ENCODE measurements around the gene DAB1. TPM values are rescaled to one million over a fixed set of nuclear protein-coding genes. Genes with fewer than 3 reads are reported as not detected.

The DAB1 gene
- total and polyA plus RNA-seq, 7 donors: under 0.01 to 1.1 (median 0.75) TPM; not detected in 1

DNA sequence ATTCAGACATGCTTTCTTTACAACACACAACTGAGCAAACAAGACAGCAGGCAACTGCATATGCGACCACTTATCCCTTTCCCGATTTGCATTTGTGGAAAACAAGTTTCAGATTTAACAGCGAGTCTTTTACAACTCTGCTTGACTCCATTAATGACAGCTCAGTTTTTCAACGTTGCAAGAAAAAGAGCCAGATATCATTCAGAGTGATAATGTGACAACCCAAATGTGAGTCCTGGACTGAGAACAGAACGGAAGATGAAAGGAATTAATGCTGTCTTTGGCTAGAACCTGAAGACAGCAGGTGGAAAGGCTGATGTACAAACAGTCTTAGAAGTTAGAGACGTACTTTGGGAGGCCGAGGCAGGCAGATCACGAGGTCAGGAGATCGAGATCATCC, 375.0 kb downstream of the DAB1 start:
- intact Hi-C loops (cut with DNase I): no loop called here
- Histone ChIP-seq H3K36me3 (no peaks in the 10 kb centered on the region), H3K27ac (no peak overlapping the region), H3K27me3 (no peaks in the 10 kb centered on the region), H3K9me3 (no peaks in the 10 kb centered on the region), H3K4me3 (no peak overlapping the region), H3K4me1 (no peaks in the 10 kb centered on the region)
- WGBS, 2 donors: 69 to 77% methylated on average over 9 of the region's 9 CpGs
- TF ChIP-seq POLR2A (IDR thresholded peaks at IDR 0.05) (no peak), POLR2AphosphoS5 (IDR thresholded peaks at IDR 0.05) (no peak), EP300 (IDR thresholded peaks at IDR 0.05) (no peak)
- TF ChIP-seq, protein P1, sequence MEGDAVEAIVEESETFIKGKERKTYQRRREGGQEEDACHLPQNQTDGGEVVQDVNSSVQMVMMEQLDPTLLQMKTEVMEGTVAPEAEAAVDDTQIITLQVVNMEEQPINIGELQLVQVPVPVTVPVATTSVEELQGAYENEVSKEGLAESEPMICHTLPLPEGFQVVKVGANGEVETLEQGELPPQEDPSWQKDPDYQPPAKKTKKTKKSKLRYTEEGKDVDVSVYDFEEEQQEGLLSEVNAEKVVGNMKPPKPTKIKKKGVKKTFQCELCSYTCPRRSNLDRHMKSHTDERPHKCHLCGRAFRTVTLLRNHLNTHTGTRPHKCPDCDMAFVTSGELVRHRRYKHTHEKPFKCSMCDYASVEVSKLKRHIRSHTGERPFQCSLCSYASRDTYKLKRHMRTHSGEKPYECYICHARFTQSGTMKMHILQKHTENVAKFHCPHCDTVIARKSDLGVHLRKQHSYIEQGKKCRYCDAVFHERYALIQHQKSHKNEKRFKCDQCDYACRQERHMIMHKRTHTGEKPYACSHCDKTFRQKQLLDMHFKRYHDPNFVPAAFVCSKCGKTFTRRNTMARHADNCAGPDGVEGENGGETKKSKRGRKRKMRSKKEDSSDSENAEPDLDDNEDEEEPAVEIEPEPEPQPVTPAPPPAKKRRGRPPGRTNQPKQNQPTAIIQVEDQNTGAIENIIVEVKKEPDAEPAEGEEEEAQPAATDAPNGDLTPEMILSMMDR (IDR thresholded peaks at IDR 0.05): no peak
- DNase-seq: no peak

DNA sequence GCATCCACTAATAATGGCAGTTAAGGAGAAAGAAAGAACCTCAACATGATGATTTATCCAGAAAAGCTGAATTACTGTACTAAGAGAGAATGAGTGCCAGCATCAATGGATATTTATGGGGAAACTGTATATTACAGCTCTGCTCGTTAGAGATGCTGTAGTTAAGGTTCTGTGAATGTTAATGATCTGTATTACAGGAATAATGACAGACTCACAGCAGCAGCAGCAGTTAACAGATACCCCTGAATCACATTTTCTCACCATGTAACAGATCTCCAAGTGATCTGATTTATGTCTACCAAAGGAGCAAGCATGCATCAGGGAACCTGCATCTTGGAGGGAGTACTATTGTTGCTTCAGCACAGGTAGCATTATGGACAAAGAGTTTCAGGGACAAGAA, 377.4 kb downstream of the DAB1 start:
- no peaks in the 10 kb centered on the region for H3K27me3 ChIP-seq
- DNase-seq: no peak
- H3K9me3 ChIP-seq: no peaks in the 10 kb centered on the region
- intact Hi-C loops (cut with DNase I): no loop called here
- H3K27ac ChIP-seq: no peak overlapping the region
- TF ChIP-seq POLR2AphosphoS5 (IDR thresholded peaks at IDR 0.05): no peak
- no peak for TF ChIP-seq EP300 (IDR thresholded peaks at IDR 0.05)
- TF ChIP-seq POLR2A (IDR thresholded peaks at IDR 0.05): no peak
- TF ChIP-seq, protein P1 (IDR thresholded peaks at IDR 0.05): no peak
- H3K4me3 ChIP-seq: no peak overlapping the region
- H3K4me1 ChIP-seq: no peaks in the 10 kb centered on the region
- 29 to 51% methylated on average over 1 of the region's 1 CpG for WGBS, 2 donors
- no peaks in the 10 kb centered on the region for H3K36me3 ChIP-seq

DNA sequence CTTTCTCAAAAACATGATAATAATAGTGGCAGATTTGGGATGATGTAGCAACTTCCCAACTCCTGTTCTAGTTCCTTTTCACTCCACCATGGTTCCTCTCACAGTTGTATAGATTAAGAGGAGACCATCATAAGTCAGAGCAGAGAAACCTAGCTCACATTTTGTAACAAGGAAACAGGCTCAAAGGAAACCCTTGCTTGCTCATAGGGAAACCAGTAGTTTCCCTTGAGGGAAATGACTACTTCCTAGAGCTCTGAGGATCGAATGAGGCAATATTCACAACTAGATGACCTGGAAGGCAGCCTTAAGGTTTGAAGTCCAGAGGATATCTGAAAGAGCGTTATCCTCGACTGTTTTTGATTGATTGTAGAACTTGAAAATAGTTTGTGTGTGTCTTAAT, 382.0 kb downstream of the DAB1 start:
- H3K27me3 ChIP-seq: no peaks in the 10 kb centered on the region
- H3K36me3 ChIP-seq: no peaks in the 10 kb centered on the region
- DNase-seq: no peak
- WGBS, 2 donors: 64 to 67% methylated on average over 3 of the region's 3 CpGs
- H3K4me3 ChIP-seq: no peak overlapping the region
- no peaks in the 10 kb centered on the region for H3K9me3 ChIP-seq
- intact Hi-C loops (cut with DNase I): no loop called here
- H3K4me1 ChIP-seq: no peaks in the 10 kb centered on the region
- H3K27ac ChIP-seq: no peak overlapping the region
- TF ChIP-seq POLR2AphosphoS5 (IDR thresholded peaks at IDR 0.05): no peak
- TF ChIP-seq, protein P1 (IDR thresholded peaks at IDR 0.05): no peak
- no peak for TF ChIP-seq EP300 (IDR thresholded peaks at IDR 0.05)
- no peak for TF ChIP-seq POLR2A (IDR thresholded peaks at IDR 0.05)

- H3K4me3 ChIP-seq: no peak overlapping the region
- intact Hi-C loops (cut with DNase I): no loop called here
- H3K27me3 ChIP-seq: no peaks in the 10 kb centered on the region
- DNase-seq: no peak
- H3K27ac ChIP-seq: no peak overlapping the region
- H3K9me3 ChIP-seq: no peaks in the 10 kb centered on the region
- WGBS, 2 donors: 81 to 85% methylated on average over 2 of the region's 2 CpGs
- H3K4me1 ChIP-seq: no peaks in the 10 kb centered on the region
- no peaks in the 10 kb centered on the region for H3K36me3 ChIP-seq
- TF ChIP-seq, protein P1 (IDR thresholded peaks at IDR 0.05): no peak
- no peak for TF ChIP-seq POLR2AphosphoS5 (IDR thresholded peaks at IDR 0.05)
Measured at GRCh38 chr1:57040811-57041210, 383.0 kb downstream of the DAB1 start.

Measured in sigmoid colon (tissue), 7 donors.